ENCODE measurements around the gene SLC25A40.

DNA sequence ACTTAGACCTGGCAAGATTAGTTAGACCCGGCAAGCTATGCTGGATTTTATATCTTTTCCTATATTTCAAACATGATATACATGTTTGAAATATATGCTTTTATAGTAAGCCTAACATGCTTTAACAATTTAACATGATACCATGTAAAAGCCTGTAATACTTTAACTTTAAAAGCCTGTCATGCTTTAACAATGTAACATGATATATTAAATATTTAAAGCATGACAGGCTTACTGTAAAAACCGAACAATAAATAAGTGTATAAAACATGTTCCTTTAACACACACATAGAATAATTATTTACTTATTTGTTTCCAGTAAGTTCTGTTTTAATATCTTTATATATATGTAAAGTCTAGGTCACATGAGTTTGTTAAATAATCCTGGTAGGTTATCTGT is 65.4 kb downstream of the SLC25A40 start:
- TF ChIP-seq SP1 (IDR thresholded peaks at IDR 0.05) (no peak), FOXM1 (IDR thresholded peaks at IDR 0.05; ENCODE audit: borderline replicate concordance) (no peak), CTBP1 (IDR thresholded peaks at IDR 0.05; ENCODE audit: borderline replicate concordance) (no peak), BHLHE40 (IDR thresholded peaks at IDR 0.05; ENCODE audit: borderline replicate concordance) (no peak), TARDBP (IDR thresholded peaks at IDR 0.05) (no peak), FOXA1 (IDR thresholded peaks at IDR 0.05) (no peak), ARNT (IDR thresholded peaks at IDR 0.05) (no peak), FOXK2 (IDR thresholded peaks at IDR 0.05) (no peak), HDGF (IDR thresholded peaks at IDR 0.05; ENCODE audit: borderline replicate concordance) (no peak), SUZ12 (IDR thresholded peaks at IDR 0.05) (no peak), NFRKB (IDR thresholded peaks at IDR 0.05) (no peak)
- TF ChIP-seq, protein P1, sequence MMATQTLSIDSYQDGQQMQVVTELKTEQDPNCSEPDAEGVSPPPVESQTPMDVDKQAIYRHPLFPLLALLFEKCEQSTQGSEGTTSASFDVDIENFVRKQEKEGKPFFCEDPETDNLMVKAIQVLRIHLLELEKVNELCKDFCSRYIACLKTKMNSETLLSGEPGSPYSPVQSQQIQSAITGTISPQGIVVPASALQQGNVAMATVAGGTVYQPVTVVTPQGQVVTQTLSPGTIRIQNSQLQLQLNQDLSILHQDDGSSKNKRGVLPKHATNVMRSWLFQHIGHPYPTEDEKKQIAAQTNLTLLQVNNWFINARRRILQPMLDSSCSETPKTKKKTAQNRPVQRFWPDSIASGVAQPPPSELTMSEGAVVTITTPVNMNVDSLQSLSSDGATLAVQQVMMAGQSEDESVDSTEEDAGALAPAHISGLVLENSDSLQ (IDR thresholded peaks at IDR 0.05) = peak; percentile 65

Data from HEK293T (cell line).